Measurements from ENCODE around the gene LAPTM4A.

DNA sequence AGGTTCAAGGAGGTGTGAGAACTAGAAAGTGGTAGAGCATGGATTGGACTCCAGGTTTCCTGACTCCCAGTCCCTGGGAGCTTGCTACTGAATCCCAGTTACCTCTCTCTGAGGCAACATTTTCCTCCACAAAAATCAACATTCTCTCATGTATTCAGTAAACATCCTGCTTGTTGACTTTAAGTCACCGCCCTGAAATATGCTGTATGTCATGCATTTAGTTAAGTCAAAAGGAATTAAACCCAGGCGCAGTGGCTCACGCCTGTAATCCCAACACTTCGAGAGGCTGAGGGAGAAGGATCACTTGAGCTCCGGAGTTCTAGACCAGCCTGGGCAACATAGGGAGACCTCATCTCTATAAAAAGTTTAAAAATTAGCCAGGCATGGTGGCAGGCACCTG is 42.7 kb downstream of the LAPTM4A start:
- TF ChIP-seq, protein P1, sequence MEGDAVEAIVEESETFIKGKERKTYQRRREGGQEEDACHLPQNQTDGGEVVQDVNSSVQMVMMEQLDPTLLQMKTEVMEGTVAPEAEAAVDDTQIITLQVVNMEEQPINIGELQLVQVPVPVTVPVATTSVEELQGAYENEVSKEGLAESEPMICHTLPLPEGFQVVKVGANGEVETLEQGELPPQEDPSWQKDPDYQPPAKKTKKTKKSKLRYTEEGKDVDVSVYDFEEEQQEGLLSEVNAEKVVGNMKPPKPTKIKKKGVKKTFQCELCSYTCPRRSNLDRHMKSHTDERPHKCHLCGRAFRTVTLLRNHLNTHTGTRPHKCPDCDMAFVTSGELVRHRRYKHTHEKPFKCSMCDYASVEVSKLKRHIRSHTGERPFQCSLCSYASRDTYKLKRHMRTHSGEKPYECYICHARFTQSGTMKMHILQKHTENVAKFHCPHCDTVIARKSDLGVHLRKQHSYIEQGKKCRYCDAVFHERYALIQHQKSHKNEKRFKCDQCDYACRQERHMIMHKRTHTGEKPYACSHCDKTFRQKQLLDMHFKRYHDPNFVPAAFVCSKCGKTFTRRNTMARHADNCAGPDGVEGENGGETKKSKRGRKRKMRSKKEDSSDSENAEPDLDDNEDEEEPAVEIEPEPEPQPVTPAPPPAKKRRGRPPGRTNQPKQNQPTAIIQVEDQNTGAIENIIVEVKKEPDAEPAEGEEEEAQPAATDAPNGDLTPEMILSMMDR (IDR thresholded peaks at IDR 0.05): no peak
- no peak for TF ChIP-seq POLR2AphosphoS5 (IDR thresholded peaks at IDR 0.05; ENCODE audit: insufficient read depth in 1 of 2, low read depth in 1 of 2)
- TF ChIP-seq POLR2A (IDR thresholded peaks at IDR 0.05): no peak

Data from vagina (tissue), 2 donors.